ENCODE measurements around the gene ENAH.

DNA sequence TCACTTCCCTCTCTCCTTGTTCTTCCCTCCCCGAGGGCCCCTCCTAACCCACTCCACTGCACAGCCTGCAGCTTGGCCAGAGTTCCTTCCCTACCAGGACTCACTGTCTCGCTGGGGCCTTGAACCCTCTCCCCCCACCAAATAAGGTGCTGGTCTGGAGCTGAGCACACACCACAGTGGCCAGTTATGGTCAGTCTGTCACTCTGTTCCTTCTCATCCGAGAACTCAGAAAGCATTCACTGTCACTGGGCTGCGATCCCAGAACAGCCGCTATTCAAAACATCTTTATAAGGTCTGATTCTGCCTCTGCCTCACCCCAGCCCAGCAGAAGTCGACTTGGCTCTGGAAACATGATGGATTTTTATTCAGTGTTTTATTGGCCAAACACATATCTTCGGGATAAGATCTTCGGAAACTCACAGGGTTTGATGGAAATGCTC, 205.3 kb downstream of the ENAH start:
- TF ChIP-seq CTCF (IDR thresholded peaks at IDR 0.05; ENCODE audit: low read length) = no peak
- no peak for TF ChIP-seq EZH2 (optimal IDR thresholded peaks at IDR 0.05; ENCODE audit: low read depth, low read length)
- no peak for TF ChIP-seq EZH2phosphoT487 (IDR thresholded peaks at IDR 0.05; ENCODE audit: low read length)
